HG03378 (cell line): ENCODE data around the gene EMC6.
"Not testable (repeated sequence)": the region's sequence is repeated elsewhere in the genome, so short reads cannot be mapped to it uniquely, and the experiment has no call there.

Source experiments
- ATAC-seq: cut with Tn5 transposase; IDR thresholded peaks from one replicate; pipeline ENCODE4 v1.9.1; 2021; ENCODE audit warnings: mild to moderate bottlenecking, moderate library complexity; ENCODE audit not compliant: unreplicated experiment

Gene EMC6

GRCh38 chr17:3704931-3705717, 36.5 kb downstream of the EMC6 start:
- ATAC-seq, result no peak

- not testable (repeated sequence) for ATAC-seq
These were observed 37.0 kb downstream of the EMC6 start for GRCh38 chr17:3705718-3705984.

- ATAC-seq, result no peak
These were observed 39.8 kb downstream of the EMC6 start for GRCh38 chr17:3708366-3708765.

- peak; percentile 92 for ATAC-seq
These were observed 42.4 kb downstream of the EMC6 start for GRCh38 chr17:3710951-3711383.

DNA sequence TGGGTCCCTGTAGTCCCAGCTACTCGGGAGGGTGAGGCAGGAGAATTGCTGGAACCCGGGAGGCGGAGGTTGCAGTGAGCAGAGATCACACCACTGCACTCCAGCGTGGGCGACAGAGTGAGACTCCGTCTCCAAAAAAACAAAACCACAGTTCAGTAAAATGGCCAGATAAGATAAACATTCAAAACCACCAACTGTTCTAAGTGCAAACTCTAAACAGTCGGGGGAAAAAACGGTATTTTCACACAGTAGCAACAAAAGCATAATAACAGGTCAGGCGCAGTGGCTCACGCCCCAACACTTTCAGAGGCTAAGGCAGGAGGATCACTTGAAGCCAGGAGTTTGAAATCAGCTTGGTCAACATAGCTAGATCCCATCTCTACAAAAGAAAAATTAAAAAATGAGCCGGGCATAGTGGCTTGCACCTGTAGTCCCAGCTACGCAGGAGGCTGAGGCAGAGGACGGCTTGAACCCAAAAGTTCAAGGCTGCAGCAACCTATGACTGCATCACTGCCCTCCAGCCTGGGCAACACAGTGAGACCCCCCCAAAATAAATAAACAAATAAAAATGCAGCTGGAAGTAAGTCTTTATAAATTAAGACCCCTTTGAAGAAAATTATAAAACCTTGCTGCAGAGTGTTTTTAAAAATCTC, 44.3 kb downstream of the EMC6 start:
- ATAC-seq, result no peak

GRCh38 chr17:3715296-3715695, 46.7 kb downstream of the EMC6 start:
- ATAC-seq, result no peak

GRCh38 chr17:3718201-3718600, 49.6 kb downstream of the EMC6 start:
- ATAC-seq, result no peak

- no peak for ATAC-seq
These were observed 50.7 kb downstream of the EMC6 start for GRCh38 chr17:3719265-3719664.
